NCI-H460 (cell line): ENCODE measurements around the gene WSB1. TPM values are rescaled to one million over a fixed set of nuclear protein-coding genes. Genes with fewer than 3 reads are reported as not detected.
"Not testable (repeated sequence)": the region's sequence is repeated elsewhere in the genome, so short reads cannot be mapped to it uniquely, and the experiment has no call there.

Experiments
- DNase-seq: peaks from one replicate; pipeline ENCODE4 v3.0.0-alpha.2; 2016; ENCODE audit warnings: low read depth; ENCODE audit errors: extremely low read depth
- total RNA-seq: library from RNA; depleted of rRNA; stranded (reverse); fragments of >200 nt; shearing (Covaris generic); gene quantifications from 2 replicates; pipeline ENCODE4 v1.2.3, GENCODE V29; 2014

Gene WSB1
- total RNA-seq, 1 experiment from 2014 or later: 153 TPM

DNA sequence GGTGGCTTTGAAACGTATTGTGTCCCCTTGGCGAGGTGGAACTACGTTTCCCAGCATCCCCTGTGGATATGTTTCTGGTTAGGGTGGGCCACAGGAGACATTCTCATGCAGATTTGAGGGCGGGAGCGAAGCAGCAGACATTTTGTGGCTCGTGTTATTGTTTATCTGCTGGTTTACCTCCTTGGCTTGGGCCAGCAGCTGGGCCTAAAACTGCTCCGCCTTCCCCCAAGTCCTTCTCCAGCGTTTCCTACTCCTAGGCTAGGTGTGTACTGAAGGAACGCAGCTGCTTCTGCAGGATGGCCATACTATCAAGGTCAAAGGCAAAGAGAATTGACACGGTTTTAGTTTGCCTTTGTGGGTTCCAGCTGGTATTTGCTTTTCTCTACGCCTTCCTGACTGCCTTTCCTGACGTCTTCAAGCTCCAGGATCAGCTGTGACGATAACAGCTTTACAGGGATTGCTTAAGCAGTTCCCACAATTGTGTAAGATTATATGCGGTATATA, 17.2 kb upstream of the WSB1 start:
- DNase-seq: no peak

DNA sequence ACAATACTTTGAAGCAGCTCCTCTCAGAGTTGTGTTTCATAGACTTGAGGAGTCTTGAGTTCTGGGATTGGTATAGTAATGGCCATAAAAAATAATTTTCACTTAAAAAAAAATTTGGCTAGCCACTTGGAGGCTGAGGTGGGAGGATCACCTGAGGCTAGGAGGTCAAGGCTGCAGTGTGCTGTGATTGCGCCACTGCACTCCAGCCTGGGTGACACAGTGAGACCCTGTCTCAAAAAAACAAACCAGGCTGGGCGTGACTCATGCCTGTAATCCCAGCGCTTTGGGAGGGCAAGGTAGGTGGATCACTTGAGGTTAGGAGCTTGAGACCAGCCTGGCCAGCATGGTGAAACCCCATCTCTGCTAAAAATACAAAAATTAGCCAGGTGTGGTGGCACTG, 14.8 kb upstream of the WSB1 start:
- DNase-seq: not testable (repeated sequence)

DNA sequence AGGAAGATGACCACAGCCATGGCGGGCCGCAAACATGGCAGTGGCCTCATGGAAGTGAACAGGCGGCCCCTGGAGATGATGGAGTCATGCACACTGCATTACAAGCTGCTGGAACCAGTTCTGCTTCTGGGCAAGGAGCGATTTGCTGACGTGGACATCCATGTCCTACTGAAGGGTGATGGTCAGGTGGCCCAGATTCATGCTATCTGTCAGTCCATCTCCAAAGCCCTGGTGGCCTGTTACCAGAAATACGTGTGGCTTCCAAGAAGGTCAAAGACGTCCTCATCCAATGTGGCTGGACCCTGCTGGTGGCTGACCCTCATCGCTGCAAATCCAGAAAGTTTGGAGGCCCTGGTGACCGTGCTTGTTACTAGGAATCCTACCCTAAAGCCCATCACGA, 13.4 kb upstream of the WSB1 start:
- DNase-seq: no peak

DNA sequence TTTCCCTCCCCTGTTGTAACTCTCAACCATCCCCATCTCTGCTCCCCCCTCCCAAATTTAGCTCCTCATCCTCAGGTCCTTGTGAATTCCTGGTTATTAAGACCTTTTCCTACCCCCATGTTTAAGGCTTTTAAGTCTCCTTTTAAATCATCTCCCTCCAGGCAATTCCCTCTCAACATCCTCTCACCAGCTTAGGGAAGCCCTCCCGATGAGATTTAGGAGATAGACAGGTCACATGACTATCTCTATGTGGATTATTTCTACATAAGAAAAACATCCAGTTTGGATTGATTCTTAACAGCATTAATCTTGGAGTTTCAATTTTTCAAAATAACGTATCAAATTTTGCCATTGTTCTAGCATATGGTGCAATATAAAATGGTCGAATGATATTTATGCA, 12.5 kb upstream of the WSB1 start:
- DNase-seq: no peak

DNA sequence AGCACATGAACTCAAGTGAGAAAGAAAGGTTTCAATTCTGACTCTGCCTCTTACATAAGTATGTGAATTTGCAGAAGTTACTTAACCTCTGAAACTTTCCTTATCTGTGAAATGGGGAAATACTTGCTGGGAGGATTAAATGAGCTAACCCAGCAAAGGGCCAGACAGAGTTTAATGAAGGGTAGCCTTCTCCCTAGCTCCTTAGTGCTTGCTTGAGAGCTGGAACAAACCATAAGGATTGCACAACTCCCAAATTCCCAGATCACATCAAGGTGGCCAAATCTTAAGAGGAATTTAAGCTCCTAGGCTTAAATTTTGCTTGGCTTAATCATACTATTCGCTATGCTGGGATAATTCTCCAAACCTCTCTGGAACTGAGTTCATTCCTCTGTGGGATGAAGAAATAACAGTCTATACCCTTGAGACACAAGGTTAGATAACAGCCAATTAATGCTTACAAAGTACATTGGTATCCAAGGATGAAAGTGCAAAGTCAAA, 11.8 kb upstream of the WSB1 start:
- no peak for DNase-seq

DNA sequence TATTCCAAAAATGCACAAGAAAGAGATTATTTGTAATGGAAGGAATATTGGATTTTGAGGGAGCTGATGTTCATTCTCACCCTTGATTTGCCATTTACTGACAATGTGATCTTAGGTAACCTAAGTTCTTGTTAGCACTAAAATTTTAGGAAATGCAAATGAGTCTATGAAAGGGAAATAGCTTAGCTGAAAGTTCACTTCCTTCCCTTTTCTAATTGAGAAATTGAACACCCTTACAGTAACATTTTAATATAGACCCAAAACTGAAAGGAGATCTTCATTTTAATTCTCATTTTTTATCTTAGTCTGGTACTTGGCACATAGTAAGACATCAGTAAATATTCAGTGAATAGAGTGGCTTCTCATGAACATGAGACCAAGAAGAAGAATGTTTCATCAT, 10.9 kb upstream of the WSB1 start:
- DNase-seq: no peak

DNA sequence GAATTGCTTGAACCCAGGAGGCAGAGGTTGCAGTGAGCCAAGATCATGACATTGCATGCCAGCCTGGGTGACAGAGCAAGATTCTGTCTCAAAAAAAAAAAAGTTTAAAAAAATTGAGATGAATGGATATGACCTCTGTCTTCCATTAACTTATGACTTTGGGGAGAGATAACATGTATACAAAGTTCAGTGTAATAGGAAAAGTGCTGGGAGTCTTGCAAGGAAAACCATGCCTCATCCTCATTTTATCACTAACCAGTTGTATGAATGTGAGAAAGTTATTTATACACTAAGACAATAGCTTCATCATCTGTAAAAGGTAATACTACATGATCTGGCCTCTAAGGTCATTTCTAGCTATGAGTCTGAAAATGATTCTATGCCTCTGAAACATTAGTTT, 10.2 kb upstream of the WSB1 start:
- no peak for DNase-seq

DNA sequence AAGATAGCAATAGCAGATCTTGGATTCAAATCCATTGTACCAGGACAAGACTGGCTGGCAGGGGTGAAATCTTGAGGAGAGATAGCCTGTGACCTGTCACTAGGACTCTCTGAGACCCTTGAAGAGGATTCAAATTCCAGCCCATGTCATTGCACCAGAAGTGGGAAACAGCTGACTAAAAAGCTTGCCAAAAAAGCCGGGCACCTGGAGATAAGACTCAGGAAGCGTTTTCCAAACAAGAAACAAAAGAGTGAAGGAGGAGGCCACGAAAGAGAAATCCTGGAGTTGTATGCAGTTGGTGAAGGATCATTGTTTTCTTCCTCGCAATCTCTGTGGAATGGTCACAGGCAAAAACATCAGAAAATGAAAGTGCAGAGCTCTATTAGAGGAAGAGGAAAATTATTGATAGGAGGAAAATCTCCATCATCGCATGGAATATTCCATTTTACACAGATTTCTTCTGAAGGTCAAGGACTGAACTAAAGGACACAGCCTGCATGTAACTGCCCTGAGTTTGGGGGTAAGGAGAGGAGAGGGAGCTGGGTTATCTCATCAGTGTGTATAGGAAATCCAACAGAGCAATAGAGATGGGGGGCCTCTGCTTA, 9.0 kb upstream of the WSB1 start:
- DNase-seq: no peak

DNA sequence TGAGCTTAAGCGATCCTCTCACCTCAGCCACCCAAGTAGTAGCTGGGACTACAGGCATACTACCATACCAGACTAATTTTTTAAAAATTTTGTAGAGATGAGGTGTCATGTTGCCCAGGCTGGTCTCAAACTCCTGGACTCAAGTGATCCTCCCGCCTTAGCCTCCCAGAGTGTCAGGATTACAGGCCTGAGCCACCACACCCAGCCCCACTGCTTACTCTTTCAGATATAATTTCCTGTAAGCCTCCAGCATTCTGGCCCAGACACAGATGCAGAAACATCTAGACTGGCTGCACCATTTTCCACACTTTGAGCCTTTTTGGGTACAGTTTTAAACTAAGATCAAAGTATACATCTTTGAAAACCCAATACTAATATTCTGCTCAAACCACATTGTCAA, 8.4 kb upstream of the WSB1 start:
- no peak for DNase-seq

DNA sequence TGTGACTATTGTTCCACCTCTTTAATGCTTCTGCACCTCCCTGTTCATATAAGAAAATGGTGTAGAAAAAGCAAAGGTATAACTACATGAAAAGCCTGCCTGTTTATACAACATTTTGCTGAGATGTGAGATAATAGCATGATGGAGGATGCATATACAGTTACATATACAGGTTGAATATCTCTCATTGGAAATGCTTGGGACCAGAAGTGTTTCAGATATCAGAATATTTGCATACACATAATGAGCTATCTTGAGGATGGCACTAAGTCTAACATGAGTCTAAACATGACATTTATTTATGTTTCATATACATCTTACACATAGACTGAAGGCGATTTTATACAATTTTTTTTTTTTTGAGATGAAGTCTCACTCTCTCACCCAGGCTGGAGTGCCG, 5.7 kb upstream of the WSB1 start:
- DNase-seq: no peak

DNA sequence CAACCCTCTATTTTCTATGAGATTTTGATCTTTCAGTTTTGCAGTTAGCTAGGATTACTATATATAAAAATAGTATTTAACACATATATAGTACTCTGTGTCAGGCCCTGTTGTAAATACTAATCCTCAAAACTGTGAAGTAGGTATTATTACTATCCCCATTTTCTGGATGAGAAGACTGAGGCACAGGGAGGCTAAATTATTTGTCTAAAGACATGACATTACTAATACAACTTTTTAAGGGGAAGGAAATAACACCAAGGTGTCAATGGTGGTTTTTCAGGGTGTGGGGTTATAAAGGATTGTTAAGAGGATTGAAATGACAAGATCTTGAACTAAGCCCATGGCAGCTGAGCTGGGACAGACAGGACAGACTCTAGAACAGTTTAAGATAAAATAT, 4.1 kb upstream of the WSB1 start:
- no peak for DNase-seq

DNA sequence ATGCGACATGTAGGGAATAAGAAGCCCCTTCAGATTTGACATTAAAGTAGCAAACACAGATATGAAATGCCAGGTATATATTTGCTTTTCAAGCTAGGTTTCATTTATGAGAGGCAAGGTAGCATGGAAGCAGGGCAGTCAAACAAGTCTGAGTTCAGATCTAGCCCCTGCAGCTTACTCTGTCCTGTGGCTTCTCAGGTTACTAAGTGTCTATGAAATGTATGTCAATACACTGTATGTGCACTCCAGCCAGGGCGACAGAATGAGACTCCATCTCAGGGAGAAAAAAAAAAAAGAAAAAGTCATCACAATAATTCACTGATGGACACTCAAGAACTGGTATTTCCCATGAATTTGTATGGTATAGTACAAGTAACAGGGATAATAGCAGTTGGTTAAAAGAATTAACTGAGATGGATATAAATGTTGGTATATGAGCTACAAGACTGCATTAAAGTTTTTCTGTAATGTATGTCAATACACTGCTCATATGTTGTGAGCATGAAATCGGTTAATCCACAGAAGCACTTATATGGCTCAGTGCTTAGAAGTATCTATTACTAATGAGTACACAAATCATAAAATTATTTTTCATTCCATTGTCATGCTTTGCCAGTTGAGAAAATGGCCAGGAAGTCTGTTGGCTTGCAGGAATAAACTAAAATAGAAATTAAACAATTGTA, 2.9 kb upstream of the WSB1 start:
- no peak for DNase-seq

DNA sequence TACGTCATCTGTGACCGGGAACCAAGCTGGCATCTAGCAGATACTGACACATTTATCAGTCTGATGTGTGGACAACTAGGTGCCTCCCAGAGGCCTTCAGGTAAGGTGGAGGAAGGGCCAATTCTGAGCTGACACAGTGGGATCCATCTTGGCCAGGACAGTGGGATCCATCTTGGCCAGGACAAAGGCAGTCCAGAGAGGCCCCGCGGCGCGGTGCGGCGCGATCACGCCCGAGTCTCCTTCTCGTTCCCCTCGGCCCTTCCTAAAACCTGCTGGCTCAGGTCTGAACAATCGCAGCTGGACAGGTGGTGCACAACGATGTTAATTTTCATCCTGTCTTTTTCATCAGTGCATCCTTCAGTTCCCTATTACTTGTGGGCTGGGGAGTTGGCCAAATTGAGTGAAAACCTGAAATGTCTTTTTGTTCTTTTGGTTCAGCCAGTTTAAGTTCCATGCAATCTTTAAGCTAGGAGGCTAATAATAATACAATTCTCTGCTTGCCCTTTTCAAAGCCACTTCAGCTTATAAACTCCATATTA, 486 bp upstream of the WSB1 start:
- no peak for DNase-seq

DNA sequence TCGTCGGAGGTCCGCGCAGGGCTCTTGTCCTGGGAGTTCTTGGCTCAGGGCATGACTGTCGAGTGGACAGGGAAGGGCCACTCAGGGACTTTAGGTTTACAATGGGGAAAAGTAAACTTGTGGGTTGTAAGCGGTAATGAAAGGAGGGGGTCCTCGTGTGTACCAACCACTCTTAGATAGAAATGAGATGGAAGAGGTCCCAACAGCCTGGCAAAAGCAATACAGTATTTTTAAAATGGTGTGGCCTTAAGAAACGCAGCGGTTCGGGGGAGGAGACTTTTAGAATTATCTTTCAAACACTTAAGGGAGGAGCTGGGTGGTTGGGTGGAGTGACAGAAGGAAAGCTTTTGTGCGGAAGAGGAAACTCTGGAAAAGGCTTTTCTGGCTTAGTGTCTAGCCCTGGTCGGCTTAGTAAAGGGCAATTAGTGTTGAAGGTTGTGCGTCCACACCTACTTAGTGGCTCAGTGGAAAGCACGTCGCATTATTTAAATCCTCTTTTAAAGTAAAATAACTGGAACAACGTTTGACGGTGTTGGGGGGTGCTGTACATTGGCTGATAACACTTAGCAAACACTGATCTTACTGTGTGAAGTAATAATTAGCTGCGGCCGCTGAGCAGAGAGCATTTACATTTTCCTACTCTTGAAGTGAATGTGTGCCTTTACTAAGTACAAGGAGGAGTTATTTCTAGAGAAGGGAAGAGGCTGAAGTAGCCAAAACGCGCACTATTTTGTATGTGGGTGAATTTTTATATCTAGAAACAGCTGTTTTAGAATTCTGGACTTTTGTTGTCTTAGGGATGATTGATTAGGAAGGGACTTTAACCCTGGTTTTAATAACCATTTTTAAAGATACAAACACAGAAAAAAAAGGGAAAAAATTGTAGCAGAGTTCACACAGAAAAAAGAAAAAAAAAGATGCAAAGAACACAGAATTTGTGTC, 1.0 kb downstream of the WSB1 start:
- peak; percentile 74 for DNase-seq

DNA sequence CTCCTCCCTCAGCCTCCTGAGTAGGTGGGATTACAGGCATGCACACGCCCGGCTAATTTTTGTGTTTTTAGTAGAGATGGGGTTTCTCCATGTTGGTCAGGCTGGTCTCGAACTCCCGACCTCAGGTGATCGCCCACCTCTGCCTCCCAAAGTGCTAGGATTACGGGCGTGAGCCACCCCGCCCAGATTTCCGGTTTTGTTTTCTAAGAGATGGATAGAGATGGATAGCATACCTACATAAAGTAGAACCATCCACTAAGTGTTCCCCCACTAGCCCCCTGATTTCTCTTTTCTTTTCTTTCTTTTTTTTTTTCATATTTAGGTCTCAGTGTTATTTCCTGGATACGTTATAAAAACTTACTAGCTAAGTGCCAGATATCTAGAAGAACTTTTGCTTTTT, 2.0 kb downstream of the WSB1 start:
- no peak for DNase-seq

DNA sequence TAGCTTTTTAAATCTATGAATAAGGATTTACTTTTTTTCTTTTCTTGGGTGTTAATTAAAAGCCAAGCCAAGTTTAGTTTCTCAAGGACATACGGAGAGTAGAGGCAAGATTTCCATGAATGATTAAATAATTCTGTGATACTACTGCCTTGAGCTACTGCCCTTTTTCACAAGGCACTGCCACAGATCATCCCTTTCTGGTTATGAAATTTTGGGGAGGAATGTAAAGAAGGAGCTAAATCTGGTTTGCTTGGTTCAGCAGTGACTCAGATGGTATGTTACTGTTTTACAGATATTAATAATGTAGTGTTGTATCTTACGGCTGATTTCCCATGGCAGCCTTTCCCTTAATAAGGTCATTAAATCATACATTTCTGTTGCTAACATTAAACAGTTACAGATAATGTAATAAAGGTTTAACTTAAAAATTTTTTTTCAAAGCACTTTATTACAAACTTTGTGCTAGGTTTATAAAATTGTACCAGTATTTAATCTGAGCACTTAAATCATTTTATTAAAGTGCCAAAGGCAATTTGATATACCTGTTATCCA, 2.6 kb downstream of the WSB1 start:
- no peak for DNase-seq

DNA sequence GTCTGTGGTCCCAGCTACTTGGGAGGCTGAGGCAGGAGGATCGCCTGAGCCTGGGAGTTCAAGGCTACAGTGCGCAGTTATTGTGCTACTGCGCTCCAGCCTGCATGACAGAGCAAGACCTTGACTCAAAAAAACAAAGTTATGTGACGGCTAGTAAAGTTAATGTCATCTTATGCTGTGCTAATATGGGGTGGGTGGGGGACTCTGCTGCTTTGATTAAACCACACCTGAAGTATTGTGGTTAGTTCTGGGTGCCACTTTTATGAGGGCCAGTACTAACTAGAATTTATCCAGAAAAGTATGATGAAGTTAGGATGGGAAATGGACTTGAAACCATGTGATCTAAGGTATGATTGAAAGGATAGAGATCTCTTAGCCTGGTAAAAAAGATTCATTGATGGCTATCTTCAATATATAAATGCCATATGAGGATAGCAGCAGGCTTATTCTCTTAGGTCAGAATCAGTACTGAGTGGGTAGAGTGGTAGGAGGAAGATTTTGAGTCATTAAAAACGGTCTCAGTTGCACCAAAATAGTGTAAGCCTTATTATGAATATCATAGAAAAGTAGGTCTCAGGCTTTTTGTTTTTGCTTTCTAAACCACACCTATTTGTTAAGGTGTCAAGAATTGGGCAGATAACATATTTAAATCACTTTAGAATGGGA, 5.6 kb downstream of the WSB1 start:
- DNase-seq: no peak

DNA sequence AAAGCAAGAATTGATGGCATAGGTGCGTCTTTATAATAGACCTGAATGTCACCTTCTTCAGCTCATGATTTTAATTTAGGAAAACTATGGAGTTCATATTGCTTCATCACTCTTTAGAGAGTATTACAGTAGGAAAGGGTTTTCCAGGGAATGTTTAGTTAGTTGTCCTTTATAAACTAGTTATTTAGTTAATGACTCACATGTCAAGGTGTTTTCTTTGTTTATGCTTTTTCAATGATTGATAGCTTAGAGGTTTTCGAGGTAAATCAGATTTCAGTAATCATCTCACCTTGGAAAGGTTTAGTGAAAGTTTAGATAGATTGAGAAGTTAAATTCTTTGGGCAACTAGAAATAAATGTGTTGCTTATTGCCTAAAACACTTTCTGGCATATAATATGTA, 9.8 kb downstream of the WSB1 start:
- no peak for DNase-seq

DNA sequence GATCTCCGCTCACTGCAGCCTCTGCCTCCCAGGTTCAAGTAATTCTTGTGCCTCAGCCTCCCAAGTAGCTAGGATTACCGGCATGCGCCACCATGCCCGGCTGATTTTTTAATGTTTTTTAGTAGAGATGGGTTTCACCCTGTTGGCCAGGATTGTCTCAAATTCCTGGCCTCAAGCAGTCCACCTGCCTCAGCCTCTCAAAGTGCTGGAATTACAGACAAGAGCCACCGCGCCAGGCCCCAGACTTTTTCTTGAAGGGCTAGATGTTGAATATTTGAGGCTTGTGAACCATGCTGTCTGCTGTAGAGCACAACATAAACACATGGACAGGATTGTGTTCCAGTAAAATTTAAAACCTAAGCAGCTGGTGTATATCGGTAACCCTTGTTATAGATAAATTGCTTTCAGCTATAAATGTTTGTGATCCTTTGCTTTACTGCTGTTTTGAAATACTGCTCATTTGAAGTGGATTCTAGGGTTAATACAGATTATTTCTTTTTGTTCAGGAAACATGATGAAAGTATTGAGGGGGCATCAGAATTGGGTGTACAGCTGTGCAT, 12.4 kb downstream of the WSB1 start:
- DNase-seq: no peak

DNA sequence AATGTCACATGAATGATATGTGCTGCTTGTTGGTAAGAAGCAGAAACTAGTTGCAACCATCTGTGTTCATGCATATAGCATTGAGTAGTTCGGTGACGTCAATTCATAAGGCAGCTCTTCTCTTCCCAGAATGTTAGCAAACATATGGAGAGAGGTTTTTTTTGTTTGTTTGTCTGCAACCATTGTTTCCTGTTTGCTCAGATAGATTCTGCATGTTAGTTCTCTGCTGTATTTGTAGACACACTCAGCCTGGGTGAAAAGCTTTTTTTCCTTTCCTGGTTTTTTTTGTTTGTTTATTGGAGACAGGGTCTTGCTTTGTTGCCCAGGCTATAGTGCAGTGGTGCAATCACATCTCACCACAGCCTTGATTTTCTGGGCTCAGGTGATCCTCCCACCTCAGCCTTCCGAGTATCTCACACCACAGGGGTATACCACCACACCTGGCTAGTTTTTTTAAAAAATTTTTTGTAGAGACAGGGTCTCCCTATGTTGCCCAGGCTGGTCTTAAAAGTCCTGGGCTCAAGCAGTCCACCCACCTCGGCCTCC, 16.7 kb downstream of the WSB1 start:
- DNase-seq: no peak
